WI38 (cell line): ENCODE data around the gene OSTF1.

Experiments used
- H3K4me3 ChIP-seq: 2 replicates; pipeline ENCODE4 v1.5.1; 2011; ENCODE audit warnings: low read depth, mild to moderate bottlenecking, control low read depth, low read length
- TF ChIP-seq, protein P1 (sequence below): IDR thresholded peaks from 2 replicates; pipeline ENCODE4 v1.5.1; 2012; ENCODE audit warnings: low read depth, mild to moderate bottlenecking, control low read depth, low read length

Gene OSTF1

GRCh38 chr9:75176037-75176436, 87.7 kb downstream of the OSTF1 start:
- H3K4me3 ChIP-seq: no peak overlapping the region
- TF ChIP-seq, protein P1, sequence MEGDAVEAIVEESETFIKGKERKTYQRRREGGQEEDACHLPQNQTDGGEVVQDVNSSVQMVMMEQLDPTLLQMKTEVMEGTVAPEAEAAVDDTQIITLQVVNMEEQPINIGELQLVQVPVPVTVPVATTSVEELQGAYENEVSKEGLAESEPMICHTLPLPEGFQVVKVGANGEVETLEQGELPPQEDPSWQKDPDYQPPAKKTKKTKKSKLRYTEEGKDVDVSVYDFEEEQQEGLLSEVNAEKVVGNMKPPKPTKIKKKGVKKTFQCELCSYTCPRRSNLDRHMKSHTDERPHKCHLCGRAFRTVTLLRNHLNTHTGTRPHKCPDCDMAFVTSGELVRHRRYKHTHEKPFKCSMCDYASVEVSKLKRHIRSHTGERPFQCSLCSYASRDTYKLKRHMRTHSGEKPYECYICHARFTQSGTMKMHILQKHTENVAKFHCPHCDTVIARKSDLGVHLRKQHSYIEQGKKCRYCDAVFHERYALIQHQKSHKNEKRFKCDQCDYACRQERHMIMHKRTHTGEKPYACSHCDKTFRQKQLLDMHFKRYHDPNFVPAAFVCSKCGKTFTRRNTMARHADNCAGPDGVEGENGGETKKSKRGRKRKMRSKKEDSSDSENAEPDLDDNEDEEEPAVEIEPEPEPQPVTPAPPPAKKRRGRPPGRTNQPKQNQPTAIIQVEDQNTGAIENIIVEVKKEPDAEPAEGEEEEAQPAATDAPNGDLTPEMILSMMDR: no peak

- H3K4me3 ChIP-seq: no peak overlapping the region
- TF ChIP-seq, protein P1: no peak
These were observed 93.4 kb downstream of the OSTF1 start for GRCh38 chr9:75181750-75182149.

DNA sequence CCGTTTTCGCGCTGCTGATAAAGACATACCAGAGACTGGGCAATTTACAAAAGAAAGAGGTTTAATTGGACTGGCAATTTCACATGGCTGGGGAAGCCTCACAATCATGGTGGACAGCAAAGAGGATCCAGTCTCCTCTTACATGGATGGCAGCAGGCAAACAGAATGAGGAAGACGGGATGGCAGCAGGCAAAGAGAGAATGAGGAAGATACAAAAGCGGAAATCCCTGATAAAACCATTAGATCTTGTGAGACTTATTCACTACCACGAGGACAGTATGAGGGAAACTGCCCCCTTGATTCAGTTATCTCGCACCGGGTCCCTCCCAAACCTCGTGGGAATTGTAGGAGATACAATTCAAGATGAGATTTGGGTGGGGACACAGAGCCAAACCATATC, 95.0 kb downstream of the OSTF1 start:
- TF ChIP-seq, protein P1: no peak

DNA sequence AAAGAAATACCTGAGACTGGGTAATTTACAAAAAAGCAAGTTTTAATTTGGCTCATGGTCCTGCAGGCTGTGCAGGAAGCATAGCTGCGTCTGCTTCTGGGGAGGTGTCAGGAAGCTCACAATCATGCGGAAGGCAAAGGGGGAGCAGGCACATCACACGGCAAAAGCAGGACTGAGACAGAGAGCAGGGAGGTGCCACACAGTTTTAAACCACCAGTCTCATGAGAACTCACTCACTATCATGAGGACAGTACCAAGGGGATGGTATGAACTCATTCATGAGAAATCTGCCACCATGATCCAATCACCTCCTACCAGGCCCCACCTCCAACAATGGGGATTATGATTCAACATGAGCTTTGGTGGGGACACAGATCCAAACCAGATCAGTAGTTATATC, 96.2 kb downstream of the OSTF1 start:
- TF ChIP-seq, protein P1: no peak
- no peak overlapping the region for H3K4me3 ChIP-seq

More for the DNA sequence above, 95.0 kb downstream of the OSTF1 start:
- no peak overlapping the region for H3K4me3 ChIP-seq

GRCh38 chr9:75185585-75186170, 97.4 kb downstream of the OSTF1 start:
- no peak overlapping the region for H3K4me3 ChIP-seq
- TF ChIP-seq, protein P1: peak; percentile 61

- TF ChIP-seq, protein P1: peak; percentile 78; the same call in 1 of the 2 replicates
- no peak overlapping the region for H3K4me3 ChIP-seq
These were observed 98.6 kb downstream of the OSTF1 start for GRCh38 chr9:75186767-75187380.

DNA sequence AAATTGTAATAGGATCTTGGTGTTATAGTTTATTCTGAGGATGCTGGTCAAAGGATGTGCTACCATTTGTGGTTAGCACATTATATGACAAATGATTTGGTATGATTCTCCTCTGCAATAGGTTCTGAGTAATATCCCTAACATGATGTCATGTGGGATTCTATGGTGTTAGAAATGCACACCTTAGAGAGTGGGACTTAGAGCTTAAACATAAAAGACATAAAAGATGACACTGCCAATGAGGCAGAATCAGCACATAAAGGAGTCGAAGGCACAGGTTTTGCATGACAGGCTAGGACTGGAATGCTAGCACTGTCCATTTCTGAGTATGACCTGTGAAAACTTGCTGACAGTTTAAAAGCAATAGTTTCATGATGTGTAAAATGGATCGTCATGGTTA, 100.4 kb downstream of the OSTF1 start:
- no peak overlapping the region for H3K4me3 ChIP-seq
- TF ChIP-seq, protein P1: no peak
